Activated CD4-positive, alpha-beta memory T cell treated with anti-CD3 and anti-CD28 coated beads, Interleukin-2, amount 10 ng/mL, durations not matched to agents 7 days and 5 days (primary cell): ENCODE measurements around the gene TPCN2. TPM values are rescaled to one million over a fixed set of nuclear protein-coding genes. Genes with fewer than 3 reads are reported as not detected.
"Not testable (repeated sequence)": the region's sequence is repeated elsewhere in the genome, so short reads cannot be mapped to it uniquely, and the experiment has no call there.

Experiments used
- CTCF ChIA-PET: fragments of 350-600 bp; sonication (Branson Sonifier 250); formaldehyde crosslinking; loops from one replicate; lab custom pipeline; 2021; ENCODE audit warnings: antibody characterized with exemption, inconsistent platforms; lab: Charles Lee
- POLR2A ChIA-PET: fragments of 350-600 bp; sonication (Branson Sonifier 250); formaldehyde crosslinking; loops from one replicate; lab custom pipeline; 2021; ENCODE audit warnings: antibody characterized with exemption; lab: Charles Lee
- DNase-seq: peaks from one replicate; pipeline ENCODE4 v3.0.0-alpha.2; 2020
- H3K27ac Mint-ChIP-seq: one replicate; pipeline ENCODE4 v1.8.0; 2021; ENCODE audit warnings: mild to moderate bottlenecking, mixed read lengths
- H3K27me3 Mint-ChIP-seq: one replicate; pipeline ENCODE4 v1.8.0; 2021; ENCODE audit warnings: mixed read lengths
- H3K36me3 Mint-ChIP-seq: one replicate; pipeline ENCODE4 v1.8.0; 2021; ENCODE audit warnings: low read depth, mixed read lengths
- H3K4me1 Mint-ChIP-seq: one replicate; pipeline ENCODE4 v1.8.0; 2021; ENCODE audit warnings: mixed read lengths
- H3K4me3 Mint-ChIP-seq: one replicate; pipeline ENCODE4 v1.8.0; 2021; ENCODE audit warnings: mild to moderate bottlenecking, mixed read lengths
- H3K9me3 Mint-ChIP-seq: one replicate; pipeline ENCODE4 v1.8.0; 2021; ENCODE audit warnings: mixed read lengths
- total RNA-seq, 2 experiments: library from RNA; stranded (reverse); gene quantifications; one replicate each; pipeline ENCODE4 v1.2.3, GENCODE V29; 2021

The TPCN2 gene
- total RNA-seq, 2 experiments from 2014 or later: 25.8 to 26.0 TPM

GRCh38 chr11:69071086-69071800 lies 22.5 kb downstream of the TPCN2 start:
- POLR2A ChIA-PET: no interaction called here
- Mint-ChIP-seq H3K27ac (no peak overlapping the region), H3K4me3 (no peak overlapping the region), H3K4me1 (peaks cover 9% of the 10 kb centered on the region), H3K36me3 (peaks cover 8% of the 10 kb centered on the region), H3K27me3 (no peaks in the 10 kb centered on the region), H3K9me3 (no peaks in the 10 kb centered on the region)
- no peak for DNase-seq
- CTCF ChIA-PET: no interaction called here

- ChIA-PET POLR2A (no interaction called here), CTCF (no interaction called here)
Observed at GRCh38 chr11:69071956-69072355, 23.2 kb downstream of the TPCN2 start.

DNA sequence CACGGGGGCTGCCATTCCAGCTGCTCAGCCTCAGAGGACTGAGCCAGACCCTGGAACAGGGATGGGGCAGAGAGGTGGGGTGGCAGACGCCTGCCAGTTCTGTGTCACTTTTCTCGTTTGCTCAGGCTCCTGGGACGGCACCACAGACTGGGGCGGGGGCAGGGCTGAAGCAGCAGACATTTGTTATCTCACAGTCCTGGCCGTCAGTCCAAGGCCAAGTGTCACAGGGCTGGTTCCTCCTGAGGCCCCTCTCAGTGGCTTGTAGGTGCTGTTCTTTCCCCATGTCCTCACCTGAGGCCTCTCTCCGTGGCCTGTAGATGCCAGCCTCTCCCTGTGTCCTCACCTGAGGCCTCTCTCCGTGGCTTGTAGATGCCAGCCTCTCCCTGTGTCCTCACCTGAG lies 24.7 kb downstream of the TPCN2 start:
- Mint-ChIP-seq H3K4me3 (no peak overlapping the region), H3K27ac (no peak overlapping the region), H3K4me1 (peaks cover 10% of the 10 kb centered on the region), H3K27me3 (no peaks in the 10 kb centered on the region), H3K36me3 (peaks cover 10% of the 10 kb centered on the region), H3K9me3 (no peaks in the 10 kb centered on the region)
- ChIA-PET CTCF (no interaction called here), POLR2A (no interaction called here)
- no peak for DNase-seq

More at GRCh38 chr11:69071956-69072355, 23.2 kb downstream of the TPCN2 start:
- DNase-seq: no peak
- Mint-ChIP-seq H3K4me1 (peaks cover 9% of the 10 kb centered on the region), H3K27me3 (no peaks in the 10 kb centered on the region), H3K27ac (no peak overlapping the region), H3K4me3 (no peak overlapping the region), H3K36me3 (peaks cover 8% of the 10 kb centered on the region), H3K9me3 (no peaks in the 10 kb centered on the region)

DNA sequence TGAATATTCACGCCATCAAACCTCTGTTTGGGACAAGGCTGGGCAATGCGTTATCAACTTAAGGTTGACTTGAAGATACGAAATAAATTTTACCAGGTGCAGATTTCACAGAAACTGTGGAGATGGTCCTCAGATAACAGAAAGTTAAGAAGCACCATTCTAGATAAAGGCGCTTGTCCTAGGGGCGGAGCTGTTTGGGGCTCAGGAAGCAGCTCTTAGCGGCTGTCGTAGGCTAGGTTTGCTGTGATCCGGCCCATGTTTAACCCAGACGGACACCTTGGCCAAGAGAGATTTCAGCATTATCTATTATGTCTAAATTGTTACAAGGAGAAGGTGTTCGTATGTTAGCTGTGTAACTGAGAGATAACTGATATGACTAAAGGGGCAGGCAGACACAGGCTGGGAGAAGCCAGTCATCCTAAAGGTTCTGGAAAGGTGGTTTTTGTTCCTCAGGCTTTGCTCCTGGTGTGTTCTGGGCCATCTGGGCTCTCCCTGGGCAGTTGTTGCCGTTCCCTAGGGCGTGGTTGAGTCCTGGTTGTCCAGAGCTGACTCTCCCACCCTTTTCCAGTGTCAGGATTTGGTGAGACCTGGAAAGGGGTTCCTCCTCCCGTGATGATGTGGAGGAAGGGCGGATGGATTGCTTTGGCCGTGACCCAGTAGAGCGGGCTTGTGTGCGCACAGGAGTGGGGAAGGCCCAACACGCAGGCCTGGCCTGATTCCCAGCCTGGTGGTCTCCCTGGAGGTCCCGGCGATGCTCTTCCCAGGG lies 25.8 kb downstream of the TPCN2 start:
- no peak for DNase-seq
- ChIA-PET CTCF (no interaction called here), POLR2A (interaction anchor here (1.2 kb wide), 1 partner anchor 13 kb away, joined by 3 read pairs; no protein-coding TSS in a partner anchor)
- H3K4me1 Mint-ChIP-seq: peaks cover 13% of the 10 kb centered on the region
- H3K27me3 Mint-ChIP-seq: no peaks in the 10 kb centered on the region
- peaks cover 10% of the 10 kb centered on the region for H3K36me3 Mint-ChIP-seq
- no peaks in the 10 kb centered on the region for H3K9me3 Mint-ChIP-seq
- H3K27ac Mint-ChIP-seq: no peak overlapping the region
- no peak overlapping the region for H3K4me3 Mint-ChIP-seq

GRCh38 chr11:69075421-69076128 lies 26.8 kb downstream of the TPCN2 start:
- CTCF ChIA-PET: no interaction called here
- no peak overlapping the region for H3K4me3 Mint-ChIP-seq

DNA sequence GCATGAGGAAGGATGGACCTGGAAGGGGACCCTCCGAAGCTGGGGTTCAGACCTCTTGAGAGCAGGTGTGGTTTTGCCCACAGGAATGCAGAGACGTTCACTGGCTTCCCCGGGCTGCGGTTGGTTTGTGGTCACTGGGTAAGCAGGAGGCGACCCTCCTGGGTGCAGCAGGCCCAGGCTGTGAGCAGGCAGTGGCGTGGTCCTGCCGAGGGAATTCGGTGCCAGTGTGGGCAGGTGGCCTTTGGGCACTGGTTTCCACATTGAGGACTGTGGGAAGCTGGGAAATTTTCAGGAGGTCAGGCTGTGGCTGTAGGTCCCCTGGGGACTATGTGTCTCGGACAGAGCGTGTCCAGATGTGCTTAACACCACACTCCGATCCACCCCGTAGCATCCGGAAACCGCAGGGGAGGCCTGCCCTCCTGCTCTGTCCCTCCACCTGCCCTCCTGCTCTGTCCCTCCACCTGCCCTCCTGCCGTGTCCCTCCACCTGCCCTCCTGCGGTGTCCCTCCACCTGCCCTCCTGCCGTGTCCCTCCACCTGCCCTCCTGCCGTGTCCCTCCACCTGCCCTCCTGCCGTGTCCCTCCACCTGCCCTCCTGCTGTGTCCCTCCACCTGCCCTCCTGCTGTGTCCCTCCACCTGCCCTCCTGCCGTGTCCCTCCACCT lies 27.5 kb downstream of the TPCN2 start:
- H3K9me3 Mint-ChIP-seq: no peaks in the 10 kb centered on the region
- no peak for DNase-seq
- H3K27ac Mint-ChIP-seq: no peak overlapping the region
- H3K27me3 Mint-ChIP-seq: no peaks in the 10 kb centered on the region
- peaks cover 10% of the 10 kb centered on the region for H3K36me3 Mint-ChIP-seq
- CTCF ChIA-PET: no interaction called here
- POLR2A ChIA-PET: no interaction called here
- H3K4me3 Mint-ChIP-seq: no peak overlapping the region
- peaks cover 26% of the 10 kb centered on the region for H3K4me1 Mint-ChIP-seq

More at GRCh38 chr11:69075421-69076128, 26.8 kb downstream of the TPCN2 start:
- peaks cover 22% of the 10 kb centered on the region for H3K4me1 Mint-ChIP-seq
- H3K9me3 Mint-ChIP-seq: no peaks in the 10 kb centered on the region
- H3K36me3 Mint-ChIP-seq: peaks cover 11% of the 10 kb centered on the region
- POLR2A ChIA-PET: interaction anchor here (1.2 kb wide), 1 partner anchor 14 kb away, joined by 3 read pairs; no protein-coding TSS in a partner anchor
- H3K27me3 Mint-ChIP-seq: no peaks in the 10 kb centered on the region
- no peak for DNase-seq
- no peak overlapping the region for H3K27ac Mint-ChIP-seq

DNA sequence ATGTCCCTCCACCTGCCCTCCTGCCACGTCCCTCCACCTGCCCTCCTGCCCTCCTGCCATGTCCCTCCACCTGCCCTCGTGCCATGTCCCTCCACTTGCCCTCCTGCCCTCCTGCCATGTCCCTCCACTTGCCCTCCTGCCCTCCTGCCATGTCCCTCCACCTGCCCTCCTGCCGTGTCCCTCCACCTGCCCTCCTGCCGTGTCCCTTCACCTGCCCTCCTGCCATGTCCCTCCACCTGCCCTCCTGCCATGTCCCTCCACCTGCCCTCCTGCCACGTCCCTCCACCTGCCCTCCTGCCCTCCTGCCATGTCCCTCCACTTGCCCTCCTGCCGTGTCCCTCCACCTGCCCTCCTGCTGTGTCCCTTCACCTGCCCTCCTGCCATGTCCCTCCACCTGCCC lies 28.2 kb downstream of the TPCN2 start:
- Mint-ChIP-seq H3K36me3 (peaks cover 10% of the 10 kb centered on the region), H3K4me1 (peaks cover 30% of the 10 kb centered on the region)
- H3K27ac Mint-ChIP-seq, CTCF ChIA-PET, H3K27me3 Mint-ChIP-seq, DNase-seq, H3K9me3 Mint-ChIP-seq, POLR2A ChIA-PET, H3K4me3 Mint-ChIP-seq: not testable (repeated sequence)

DNA sequence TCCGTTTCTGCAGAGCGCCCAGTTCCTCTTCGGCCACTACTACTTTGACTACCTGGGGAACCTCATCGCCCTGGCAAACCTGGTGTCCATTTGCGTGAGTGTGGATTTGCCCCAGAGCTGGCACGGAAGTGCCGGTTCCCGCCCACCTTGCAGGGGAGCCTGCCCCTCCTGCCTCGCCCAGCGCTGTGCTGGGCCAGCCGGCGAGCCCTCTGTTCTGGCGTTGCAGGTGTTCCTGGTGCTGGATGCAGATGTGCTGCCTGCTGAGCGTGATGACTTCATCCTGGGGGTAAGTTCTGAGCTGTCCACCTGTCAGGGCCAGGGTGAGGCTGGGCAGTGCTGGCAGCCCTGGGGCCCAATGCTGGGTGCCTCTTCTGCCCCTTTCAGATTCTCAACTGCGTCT lies 29.8 kb downstream of the TPCN2 start:
- Mint-ChIP-seq H3K27me3 (no peaks in the 10 kb centered on the region), H3K9me3 (no peaks in the 10 kb centered on the region), H3K36me3 (peaks cover 19% of the 10 kb centered on the region), H3K4me3 (no peak overlapping the region), H3K27ac (peak overlapping the region; percentile 10), H3K4me1 (peaks cover 33% of the 10 kb centered on the region)
- DNase-seq: no peak
- CTCF ChIA-PET: no interaction called here
- POLR2A ChIA-PET: no interaction called here

DNA sequence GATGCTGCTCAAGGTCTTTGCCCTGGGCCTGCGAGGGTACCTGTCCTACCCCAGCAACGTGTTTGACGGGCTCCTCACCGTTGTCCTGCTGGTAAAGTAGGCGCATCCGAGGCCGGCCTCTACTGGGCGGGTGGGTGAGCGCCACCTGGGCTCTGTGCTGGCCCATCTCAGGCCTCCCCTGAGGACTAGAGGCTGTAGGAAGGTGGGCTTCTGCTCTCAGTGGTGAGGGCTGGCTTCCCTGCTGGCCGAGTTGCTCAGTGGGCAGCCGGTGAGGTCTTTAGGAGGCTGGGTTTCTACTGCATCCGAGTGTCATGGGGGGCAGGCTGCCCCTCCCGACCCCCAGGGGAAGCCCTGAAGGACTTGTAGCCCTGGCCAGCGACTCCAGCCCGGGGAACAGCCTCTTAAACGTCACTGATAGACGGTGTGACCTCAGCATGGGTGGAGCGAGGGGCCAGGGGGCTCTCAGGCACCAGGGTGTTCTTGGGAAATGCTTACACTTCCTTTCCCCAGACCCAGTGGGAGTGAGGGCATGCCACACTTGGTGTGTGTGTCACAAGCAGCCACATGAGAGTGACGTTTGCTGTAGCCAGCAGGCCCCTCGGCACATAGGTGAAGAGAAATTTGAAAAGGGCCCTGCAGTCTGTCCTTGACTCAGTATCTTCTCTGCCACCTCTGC lies 30.3 kb downstream of the TPCN2 start:
- DNase-seq: no peak
- Mint-ChIP-seq H3K9me3 (no peaks in the 10 kb centered on the region), H3K4me1 (peaks cover 33% of the 10 kb centered on the region), H3K27me3 (no peaks in the 10 kb centered on the region), H3K4me3 (no peak overlapping the region), H3K27ac (peak overlapping the region; percentile 16), H3K36me3 (peaks cover 19% of the 10 kb centered on the region)
- ChIA-PET CTCF (interaction anchor here (1.6 kb wide), 1 partner anchor 30 kb away, joined by 5 read pairs; the partner anchor contains the start of gene TPCN2), POLR2A (no interaction called here)

DNA sequence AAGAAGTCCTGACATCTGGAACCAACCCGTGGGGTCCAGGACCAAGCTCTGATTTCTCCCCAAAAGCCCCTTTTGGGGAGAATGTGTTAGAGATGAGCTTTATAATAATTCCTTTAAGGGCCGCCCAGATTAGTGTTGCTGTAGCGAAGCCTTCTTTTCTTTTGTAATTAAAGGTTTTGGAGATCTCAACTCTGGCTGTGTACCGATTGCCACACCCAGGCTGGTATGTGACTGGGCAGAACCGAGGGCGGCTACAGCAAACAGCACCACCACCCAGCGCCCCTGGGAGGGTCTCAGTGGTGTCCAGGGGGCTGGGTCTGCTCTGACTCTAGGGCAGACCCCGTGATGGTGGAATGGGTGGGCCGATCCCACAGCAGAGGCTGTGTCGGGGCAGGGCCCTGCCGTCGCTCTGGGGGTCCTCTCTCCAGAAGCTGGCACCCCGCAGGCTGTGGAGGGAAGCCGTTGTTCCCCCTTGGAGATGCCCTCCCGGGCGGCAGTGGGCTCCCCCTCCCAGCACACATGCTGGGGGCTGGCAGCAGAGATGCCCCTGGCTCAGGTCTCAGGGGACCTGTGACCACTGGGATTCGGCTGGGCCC lies 31.0 kb downstream of the TPCN2 start:
- Mint-ChIP-seq H3K27me3 (no peaks in the 10 kb centered on the region), H3K27ac (peak overlapping the region; percentile 88), H3K9me3 (no peaks in the 10 kb centered on the region), H3K4me1 (peaks cover 33% of the 10 kb centered on the region), H3K36me3 (peaks cover 19% of the 10 kb centered on the region), H3K4me3 (no peak overlapping the region)
- no peak for DNase-seq
- POLR2A ChIA-PET: interaction anchor here (1.0 kb wide), 1 partner anchor 69 kb away, joined by 3 read pairs; no protein-coding TSS in a partner anchor
- CTCF ChIA-PET: interaction anchor here (1.6 kb wide), 1 partner anchor 31 kb away, joined by 5 read pairs; the partner anchor contains the start of gene TPCN2

DNA sequence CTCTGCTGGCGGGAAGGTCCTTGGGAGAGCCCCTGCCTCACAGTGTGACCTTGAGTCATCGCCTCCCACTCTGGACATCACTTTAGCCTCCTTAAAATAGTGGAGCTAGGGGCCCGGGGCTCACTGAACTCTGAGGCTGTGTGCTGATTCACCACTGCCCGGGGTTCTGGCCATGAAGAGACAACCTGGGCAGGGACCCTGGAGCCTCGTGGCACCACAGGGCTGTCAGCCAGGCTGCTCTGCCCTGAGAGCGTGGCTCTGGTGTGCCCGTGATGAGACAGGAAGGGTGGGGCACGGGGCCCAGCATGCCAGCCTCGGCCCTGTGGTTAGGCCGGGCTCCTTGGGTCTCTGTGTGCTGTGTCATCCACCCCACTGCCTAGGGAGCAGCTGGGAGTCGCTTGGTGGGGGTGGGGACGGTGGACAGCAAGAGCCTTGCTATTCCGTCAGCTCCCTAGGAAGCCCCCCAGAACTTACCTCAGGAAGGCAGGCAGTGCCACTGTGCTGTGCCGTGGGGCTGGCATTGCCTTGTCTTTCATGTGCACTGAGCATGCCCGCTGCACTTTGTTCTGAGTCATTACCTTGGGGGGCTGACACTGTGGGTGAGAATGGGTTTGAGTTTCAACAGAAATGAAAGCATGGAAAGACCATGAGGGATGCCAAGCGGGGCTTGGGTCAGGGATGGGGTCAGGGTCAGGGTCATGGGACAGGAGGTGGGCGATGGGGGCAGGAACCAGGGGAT lies 31.7 kb downstream of the TPCN2 start:
- peaks cover 31% of the 10 kb centered on the region for H3K4me1 Mint-ChIP-seq
- DNase-seq: peak; percentile 64
- no peak overlapping the region for H3K4me3 Mint-ChIP-seq

More for the DNA sequence above, 31.7 kb downstream of the TPCN2 start:
- Mint-ChIP-seq H3K27ac (peak overlapping the region; percentile 88), H3K27me3 (no peaks in the 10 kb centered on the region), H3K36me3 (peaks cover 19% of the 10 kb centered on the region), H3K9me3 (no peaks in the 10 kb centered on the region)
- ChIA-PET CTCF (interaction anchor here (1.6 kb wide), 1 partner anchor 31 kb away, joined by 5 read pairs; the partner anchor contains the start of gene TPCN2), POLR2A (interaction anchor here (1.0 kb wide), 1 partner anchor 70 kb away, joined by 3 read pairs; no protein-coding TSS in a partner anchor)
